ENCODE data around the gene MYL7.

DNA sequence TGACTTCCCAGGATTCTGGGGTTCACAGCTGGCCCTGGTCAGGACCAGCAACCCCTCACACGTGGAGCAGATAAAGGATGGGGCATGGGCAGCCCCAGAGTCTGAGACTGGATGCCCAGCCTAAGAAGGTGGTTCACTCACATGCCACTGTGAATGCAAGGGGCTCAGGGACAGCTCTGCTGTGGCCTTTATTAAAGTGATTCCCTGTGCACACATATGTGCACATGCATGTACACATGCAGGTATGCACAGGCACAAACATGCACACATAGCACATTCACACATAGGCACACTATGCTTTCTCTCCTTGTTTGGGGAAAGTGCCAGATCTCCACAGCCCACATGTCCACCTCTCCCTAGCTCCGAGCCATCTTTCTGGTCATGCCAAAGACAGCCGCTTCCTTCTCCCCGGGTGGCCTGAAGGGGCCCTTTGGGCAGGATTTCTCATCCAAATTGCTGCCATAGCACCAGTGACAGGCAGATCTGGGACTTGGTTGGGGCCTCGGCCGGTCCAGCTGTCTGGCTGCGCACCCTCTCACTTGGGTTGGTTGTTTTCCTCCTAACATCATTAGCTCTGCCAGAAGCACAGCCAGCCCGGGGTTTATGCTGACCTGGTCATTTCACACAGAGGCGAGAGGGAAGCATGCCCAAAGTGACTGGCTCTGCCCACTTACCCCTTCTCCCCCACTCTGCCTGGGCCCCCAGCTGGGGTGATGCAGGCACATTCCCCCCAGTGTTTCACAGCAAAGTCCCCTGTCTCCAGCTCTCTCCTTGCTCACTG, 46.7 kb upstream of the MYL7 start:
- TF ChIP-seq, protein P1, sequence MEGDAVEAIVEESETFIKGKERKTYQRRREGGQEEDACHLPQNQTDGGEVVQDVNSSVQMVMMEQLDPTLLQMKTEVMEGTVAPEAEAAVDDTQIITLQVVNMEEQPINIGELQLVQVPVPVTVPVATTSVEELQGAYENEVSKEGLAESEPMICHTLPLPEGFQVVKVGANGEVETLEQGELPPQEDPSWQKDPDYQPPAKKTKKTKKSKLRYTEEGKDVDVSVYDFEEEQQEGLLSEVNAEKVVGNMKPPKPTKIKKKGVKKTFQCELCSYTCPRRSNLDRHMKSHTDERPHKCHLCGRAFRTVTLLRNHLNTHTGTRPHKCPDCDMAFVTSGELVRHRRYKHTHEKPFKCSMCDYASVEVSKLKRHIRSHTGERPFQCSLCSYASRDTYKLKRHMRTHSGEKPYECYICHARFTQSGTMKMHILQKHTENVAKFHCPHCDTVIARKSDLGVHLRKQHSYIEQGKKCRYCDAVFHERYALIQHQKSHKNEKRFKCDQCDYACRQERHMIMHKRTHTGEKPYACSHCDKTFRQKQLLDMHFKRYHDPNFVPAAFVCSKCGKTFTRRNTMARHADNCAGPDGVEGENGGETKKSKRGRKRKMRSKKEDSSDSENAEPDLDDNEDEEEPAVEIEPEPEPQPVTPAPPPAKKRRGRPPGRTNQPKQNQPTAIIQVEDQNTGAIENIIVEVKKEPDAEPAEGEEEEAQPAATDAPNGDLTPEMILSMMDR (IDR thresholded peaks at IDR 0.05): no peak
- TF ChIP-seq POLR2A (IDR thresholded peaks at IDR 0.05) (no peak), EP300 (IDR thresholded peaks at IDR 0.05) (no peak)
